Natural killer cell (primary cell): Measurements from ENCODE around the gene NUP205. TPM values are rescaled to one million over a fixed set of nuclear protein-coding genes. Genes with fewer than 3 reads are reported as not detected.

Experiments
- ATAC-seq, 3 donors: fragments of 150-1000 bp in 2 of 3; fragments of 200-7000 bp in 1 of 3; cut with Tn5 transposase; 1 replicate in 1 of 3; 2 replicates in 2 of 3; pipeline ENCODE4 v1.10.0; 2021; ENCODE audit warnings: mild to moderate bottlenecking in 2 of 3, moderate library complexity in 2 of 3
- DNase-seq, 2 donors: peaks; one replicate each; pipeline versions ENCODE4 v3.0.0 to v3.0.0-alpha.2; 2013 to 2021; ENCODE audit warnings: mixed read lengths in 1 of 2
- H3K27ac ChIP-seq: one replicate; pipeline ENCODE4 v1.5.1; 2013; ENCODE audit warnings: mild to moderate bottlenecking, low read length
- H3K27me3 ChIP-seq: one replicate; pipeline ENCODE4 v1.6.1; 2013; ENCODE audit warnings: low read length; ENCODE audit not compliant: control insufficient read depth, insufficient read depth
- H3K36me3 ChIP-seq: one replicate; pipeline ENCODE4 v1.6.1; 2013; ENCODE audit warnings: low read length; ENCODE audit not compliant: control insufficient read depth, insufficient read depth
- H3K4me1 ChIP-seq: one replicate; pipeline ENCODE4 v1.6.1; 2013; ENCODE audit warnings: low read length; ENCODE audit not compliant: control insufficient read depth, insufficient read depth
- H3K4me3 ChIP-seq: one replicate; pipeline ENCODE4 v1.5.1; 2013; ENCODE audit warnings: low read length
- H3K9me3 ChIP-seq: one replicate; pipeline ENCODE4 v1.6.1; 2013; ENCODE audit warnings: low read length; ENCODE audit not compliant: control insufficient read depth, insufficient read depth
- H3K27ac Mint-ChIP-seq, 2 donors: one replicate each; pipeline ENCODE4 v1.8.0; 2022; ENCODE audit warnings: mild to moderate bottlenecking in 2 of 2, mixed read lengths in 2 of 2, moderate library complexity in 1 of 2
- H3K27me3 Mint-ChIP-seq, 2 donors: one replicate each; pipeline ENCODE4 v1.8.0; 2022; ENCODE audit warnings: low read depth in 2 of 2, mixed read lengths in 2 of 2
- H3K36me3 Mint-ChIP-seq: one replicate; pipeline ENCODE4 v1.8.0; 2022; ENCODE audit warnings: mixed read lengths
- H3K4me1 Mint-ChIP-seq, 2 donors: one replicate each; pipeline ENCODE4 v1.8.0; 2022; ENCODE audit warnings: mixed read lengths in 2 of 2
- H3K4me3 Mint-ChIP-seq: one replicate; pipeline ENCODE4 v1.8.0; 2022; ENCODE audit warnings: mild to moderate bottlenecking, moderate library complexity, mixed read lengths
- H3K9me3 Mint-ChIP-seq, 2 donors: one replicate each; pipeline ENCODE4 v1.8.0; 2022; ENCODE audit warnings: mixed read lengths in 2 of 2
- WGBS: methylation state at CpG from one replicate; pipeline ENCODE4 v1.1.7; 2013; ENCODE audit warnings: missing lambda C conversion rate; ENCODE audit not compliant: insufficient coverage; 5-methylcytosine and 5-hydroxymethylcytosine counted together
- intact Hi-C: fragments of 100-400 bp; cut with micrococcal nuclease; formaldehyde crosslinking; loops from one replicate; pipeline ENCODE4 v1.14.2; 2022
- total RNA-seq, 4 donors: library from RNA; stranded (reverse); fragments of 120-200 nt in 1 of 4; gene quantifications; one replicate each; pipeline versions ENCODE4 v1.2.3 to v1.2.4, GENCODE V29; 2013 to 2022
- TF ChIP-seq, protein P1 (sequence below): fragments of 200-600 bp; IDR thresholded peaks from one replicate; pipeline ENCODE4 v1.8.0; 2022; ENCODE audit warnings: antibody characterized with exemption

NUP205 gene
- total RNA-seq, 3 donors from 2014 or later (not counting 1 experiment from before 2014, with no cell fraction given) = 45.6 to 55.1 (median 53.7) TPM

DNA sequence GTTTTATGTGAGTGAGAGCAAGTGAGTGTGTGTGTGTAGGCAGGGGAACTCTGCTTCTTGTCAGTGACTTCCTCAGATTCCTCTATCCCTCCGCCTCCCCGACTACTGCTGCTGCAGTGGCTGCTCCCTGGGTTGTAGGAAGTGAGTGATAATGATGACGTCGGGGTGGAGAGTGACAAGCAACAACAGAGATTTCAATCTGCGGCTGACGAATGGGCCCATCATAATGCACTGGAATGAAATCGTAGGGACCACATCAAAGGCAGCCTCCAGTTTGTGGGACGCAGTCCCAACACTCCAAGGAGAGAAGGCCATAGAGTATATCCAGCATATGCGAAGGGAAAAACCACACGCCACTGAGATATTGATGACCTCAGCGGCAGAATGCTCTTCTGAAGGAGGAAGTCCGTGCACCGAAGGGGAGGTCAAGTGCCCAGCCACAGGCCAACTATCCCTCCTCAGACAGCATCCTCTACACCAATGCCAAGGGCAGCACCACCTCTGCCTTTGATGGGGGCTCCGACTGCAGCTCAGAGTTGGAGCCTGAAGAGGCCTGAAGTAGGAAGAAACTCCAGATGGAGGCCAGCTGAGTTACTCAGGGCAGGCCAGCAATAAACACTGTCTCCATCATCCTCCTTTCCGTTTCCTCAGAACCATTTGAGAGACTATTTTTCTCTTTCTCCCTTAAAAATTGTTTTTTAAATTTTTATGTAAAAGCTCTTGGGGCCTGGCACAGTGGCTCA, 93.3 kb downstream of the NUP205 start:
- intact Hi-C loops = no loop called here
- peaks cover 5% of the 10 kb centered on the region for H3K36me3 Mint-ChIP-seq
- no peaks in the 10 kb centered on the region for H3K9me3 ChIP-seq
- peak in 1 of 3 donors; percentile 82 for ATAC-seq
- H3K4me3 ChIP-seq = no peak overlapping the region
- TF ChIP-seq, protein P1, sequence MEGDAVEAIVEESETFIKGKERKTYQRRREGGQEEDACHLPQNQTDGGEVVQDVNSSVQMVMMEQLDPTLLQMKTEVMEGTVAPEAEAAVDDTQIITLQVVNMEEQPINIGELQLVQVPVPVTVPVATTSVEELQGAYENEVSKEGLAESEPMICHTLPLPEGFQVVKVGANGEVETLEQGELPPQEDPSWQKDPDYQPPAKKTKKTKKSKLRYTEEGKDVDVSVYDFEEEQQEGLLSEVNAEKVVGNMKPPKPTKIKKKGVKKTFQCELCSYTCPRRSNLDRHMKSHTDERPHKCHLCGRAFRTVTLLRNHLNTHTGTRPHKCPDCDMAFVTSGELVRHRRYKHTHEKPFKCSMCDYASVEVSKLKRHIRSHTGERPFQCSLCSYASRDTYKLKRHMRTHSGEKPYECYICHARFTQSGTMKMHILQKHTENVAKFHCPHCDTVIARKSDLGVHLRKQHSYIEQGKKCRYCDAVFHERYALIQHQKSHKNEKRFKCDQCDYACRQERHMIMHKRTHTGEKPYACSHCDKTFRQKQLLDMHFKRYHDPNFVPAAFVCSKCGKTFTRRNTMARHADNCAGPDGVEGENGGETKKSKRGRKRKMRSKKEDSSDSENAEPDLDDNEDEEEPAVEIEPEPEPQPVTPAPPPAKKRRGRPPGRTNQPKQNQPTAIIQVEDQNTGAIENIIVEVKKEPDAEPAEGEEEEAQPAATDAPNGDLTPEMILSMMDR = no peak
- no peaks in the 10 kb centered on the region for H3K4me1 Mint-ChIP-seq
- peaks cover 23% of the 10 kb centered on the region for H3K36me3 ChIP-seq
- no peaks in the 10 kb centered on the region for H3K27me3 Mint-ChIP-seq
- H3K4me1 ChIP-seq = no peaks in the 10 kb centered on the region
- no peaks in the 10 kb centered on the region for H3K9me3 Mint-ChIP-seq
- H3K27me3 ChIP-seq = no peaks in the 10 kb centered on the region
- 82% methylated on average over 13 of the region's 15 CpGs for WGBS
- H3K4me3 Mint-ChIP-seq = no peak overlapping the region
- H3K27ac Mint-ChIP-seq = no peak overlapping the region
- no peak for DNase-seq
- H3K27ac ChIP-seq = no peak overlapping the region

DNA sequence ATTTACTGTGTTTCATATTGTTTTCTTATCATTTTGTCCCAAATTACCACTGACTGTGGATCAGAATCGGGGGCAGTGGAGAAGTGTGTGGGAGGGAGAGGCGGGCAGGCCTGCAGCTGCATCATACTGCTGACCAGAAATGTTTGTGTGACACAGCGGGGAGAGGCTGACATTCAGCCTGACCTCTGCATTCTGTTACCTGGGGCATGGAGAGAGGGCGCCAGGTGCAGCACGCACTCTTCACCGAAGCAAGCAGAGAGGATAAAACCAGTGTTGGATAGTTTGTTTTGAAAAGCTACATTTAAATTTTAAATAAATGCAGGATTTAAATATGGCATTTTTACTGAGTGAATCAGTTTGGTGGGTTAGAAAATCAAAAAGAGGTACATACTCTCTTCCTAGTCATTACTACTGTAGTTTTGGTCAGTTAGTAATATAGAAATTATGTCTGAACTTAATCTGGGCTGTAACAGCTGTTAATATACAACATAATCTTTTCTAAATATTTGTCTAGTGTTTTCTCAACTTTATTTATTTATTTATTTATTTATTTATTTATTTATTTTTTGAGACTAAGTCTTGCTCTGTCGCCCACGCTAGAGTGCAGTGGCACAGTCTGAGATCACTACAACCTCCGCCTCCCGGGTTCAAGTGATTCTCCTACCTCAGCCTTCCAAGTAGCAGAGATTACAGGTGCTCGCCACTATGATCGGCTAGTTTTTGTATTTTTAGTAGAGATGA, 95.8 kb downstream of the NUP205 start:
- WGBS = 98% methylated on average over 6 of the region's 12 CpGs
- ATAC-seq (no peak), DNase-seq (no peak)
- intact Hi-C loops = no loop called here
- no peaks in the 10 kb centered on the region for H3K4me1 Mint-ChIP-seq
- H3K9me3 ChIP-seq = no peaks in the 10 kb centered on the region
- TF ChIP-seq, protein P1 = no peak
- H3K36me3 ChIP-seq = peaks cover 4% of the 10 kb centered on the region
- H3K27me3 ChIP-seq = no peaks in the 10 kb centered on the region
- H3K4me3 ChIP-seq = no peak overlapping the region
- no peak overlapping the region for H3K27ac ChIP-seq
- H3K27me3 Mint-ChIP-seq = no peaks in the 10 kb centered on the region
- no peaks in the 10 kb centered on the region for H3K4me1 ChIP-seq
- H3K27ac Mint-ChIP-seq = no peak overlapping the region
- H3K9me3 Mint-ChIP-seq = no peaks in the 10 kb centered on the region
- no peak overlapping the region for H3K4me3 Mint-ChIP-seq
- no peaks in the 10 kb centered on the region for H3K36me3 Mint-ChIP-seq

DNA sequence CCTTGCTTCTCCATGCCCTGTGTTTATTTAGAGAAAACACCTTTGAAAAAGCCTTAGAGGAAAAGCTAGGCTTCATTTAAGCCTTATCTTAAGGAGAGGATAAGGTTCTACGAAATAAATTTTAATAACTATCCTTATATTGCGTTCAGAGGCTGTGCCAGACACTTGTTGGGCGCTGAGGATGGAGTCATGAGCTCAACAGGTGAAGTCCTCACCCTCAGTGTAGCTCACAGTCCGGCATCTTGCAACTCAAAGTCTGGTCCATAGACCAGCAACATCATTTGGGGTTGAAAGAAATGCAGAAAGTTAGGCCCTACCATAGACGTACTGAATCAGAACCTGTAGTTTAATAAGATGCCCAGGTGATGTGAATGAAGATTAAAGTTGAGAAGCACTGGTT, 100.8 kb downstream of the NUP205 start:
- no peak overlapping the region for H3K27ac ChIP-seq
- Mint-ChIP-seq H3K4me1 (peaks cover 9 to 18% of the 10 kb centered on the region in 2 donors), H3K4me3 (no peak overlapping the region), H3K36me3 (no peaks in the 10 kb centered on the region), H3K9me3 (no peaks in the 10 kb centered on the region), H3K27ac (no peak overlapping the region), H3K27me3 (no peaks in the 10 kb centered on the region)
- no peaks in the 10 kb centered on the region for H3K9me3 ChIP-seq
- no peaks in the 10 kb centered on the region for H3K27me3 ChIP-seq
- intact Hi-C loops = no loop called here
- ATAC-seq = no peak
- 93% methylated on average over 5 of the region's 5 CpGs for WGBS
- no peaks in the 10 kb centered on the region for H3K36me3 ChIP-seq
- no peak overlapping the region for H3K4me3 ChIP-seq
- TF ChIP-seq, protein P1 = no peak
- H3K4me1 ChIP-seq = peaks cover 17% of the 10 kb centered on the region
- DNase-seq = no peak
